HepG2 (cell line): ENCODE results near the gene SLC2A2. TPM values are rescaled to one million over a fixed set of nuclear protein-coding genes. Genes with fewer than 3 reads are reported as not detected.

Source experiments
- CHD2 ChIP-seq: IDR thresholded peaks from 2 replicates; pipeline ENCODE4 v1.6.1; 2011; ENCODE audit warnings: low read depth, low read length, improper control_type of control experiment
- DR1 ChIP-seq: sonication (generic); formaldehyde crosslinking; IDR thresholded peaks from 2 replicates; pipeline ENCODE4 v1.8.0; 2021; ENCODE audit warnings: mild to moderate bottlenecking, missing genetic modification reagents, inconsistent platforms
- ELF1 ChIP-seq: sonication (generic); formaldehyde crosslinking; IDR thresholded peaks from 2 replicates; pipeline ENCODE4 v1.4.0; 2020; ENCODE audit warnings: missing genetic modification reagents
- ERF ChIP-seq: IDR thresholded peaks from 2 replicates; pipeline ENCODE4 v1.6.1; 2018; ENCODE audit warnings: missing biosample characterization, missing genetic modification reagents
- HNF4G ChIP-seq, 2 experiments: sonication (generic) in 1 of 2; formaldehyde crosslinking in 1 of 2; IDR thresholded peaks; 2 replicates each; pipeline versions ENCODE4 v1.4.0 to v1.6.1; 2011 to 2020; ENCODE audit warnings: borderline replicate concordance in 2 of 2, low read depth in 2 of 2, mild to moderate bottlenecking in 2 of 2, low read length in 1 of 2, missing genetic modification reagents in 1 of 2, moderate library complexity in 1 of 2
- HOXA3 ChIP-seq: sonication (generic); formaldehyde crosslinking; IDR thresholded peaks from 2 replicates; pipeline ENCODE4 v1.5.0; 2020; ENCODE audit warnings: missing genetic modification reagents
- ISX ChIP-seq: sonication (generic); formaldehyde crosslinking; conservative IDR thresholded peaks from 2 replicates; pipeline ENCODE4 v1.5.0; 2020; ENCODE audit warnings: missing genetic modification reagents
- MAF1 ChIP-seq: sonication (generic); formaldehyde crosslinking; IDR thresholded peaks from 2 replicates; pipeline ENCODE4 v1.5.0; 2020; ENCODE audit warnings: missing genetic modification reagents, borderline replicate concordance
- MAX ChIP-seq: IDR thresholded peaks from 2 replicates; pipeline ENCODE4 v1.6.1; 2012; ENCODE audit warnings: inconsistent platforms
- MBD4 ChIP-seq: IDR thresholded peaks from 2 replicates; pipeline ENCODE4 v1.6.1; 2012; ENCODE audit warnings: low read length, inconsistent platforms, borderline replicate concordance
- MEIS2 ChIP-seq: sonication (generic); formaldehyde crosslinking; IDR thresholded peaks from 2 replicates; pipeline ENCODE4 v1.9.0; 2021; ENCODE audit warnings: mild to moderate bottlenecking, missing genetic modification reagents
- MIER3 ChIP-seq: IDR thresholded peaks from 2 replicates; pipeline ENCODE4 v1.6.1; 2016; ENCODE audit warnings: missing compliant biosample characterization, borderline replicate concordance
- NKX3-1 ChIP-seq: sonication (generic); formaldehyde crosslinking; IDR thresholded peaks from 2 replicates; pipeline ENCODE4 v1.5.0; 2020; ENCODE audit warnings: missing genetic modification reagents
- PITX1 ChIP-seq: sonication (generic); formaldehyde crosslinking; IDR thresholded peaks from 2 replicates; pipeline ENCODE4 v1.5.1; 2020; ENCODE audit warnings: mild to moderate bottlenecking, missing genetic modification reagents
- REPIN1 ChIP-seq: sonication (generic); formaldehyde crosslinking; IDR thresholded peaks from 2 replicates; pipeline ENCODE4 v1.8.0; 2022; ENCODE audit warnings: missing genetic modification reagents, low read depth, mild to moderate bottlenecking, borderline replicate concordance
- RFXAP ChIP-seq: sonication (generic); formaldehyde crosslinking; IDR thresholded peaks from 2 replicates; pipeline ENCODE4 v1.4.0; 2020; ENCODE audit warnings: missing genetic modification reagents, borderline replicate concordance
- SALL1 ChIP-seq: sonication (generic); formaldehyde crosslinking; IDR thresholded peaks from 2 replicates; pipeline ENCODE4 v1.8.0; 2022; ENCODE audit warnings: mild to moderate bottlenecking, missing genetic modification reagents
- SOX5 ChIP-seq: IDR thresholded peaks from 2 replicates; pipeline ENCODE4 v1.6.1; 2016; ENCODE audit warnings: borderline replicate concordance
- TFDP1 ChIP-seq: IDR thresholded peaks from 2 replicates; pipeline ENCODE4 v1.6.1; 2016; ENCODE audit warnings: missing compliant biosample characterization, missing genetic modification reagents, borderline replicate concordance
- THAP9 ChIP-seq: sonication (generic); formaldehyde crosslinking; IDR thresholded peaks from 2 replicates; pipeline ENCODE4; 2020; ENCODE audit warnings: missing genetic modification reagents, mild to moderate bottlenecking, borderline replicate concordance
- ZBTB49 ChIP-seq: sonication (generic); formaldehyde crosslinking; IDR thresholded peaks from 2 replicates; pipeline ENCODE4 v1.4.0; 2020; ENCODE audit warnings: missing genetic modification reagents, borderline replicate concordance
- ZFP62 ChIP-seq: sonication (generic); formaldehyde crosslinking; IDR thresholded peaks from 2 replicates; pipeline ENCODE4 v1.4.0; 2020; ENCODE audit warnings: missing genetic modification reagents
- ZNF121 ChIP-seq: sonication (generic); formaldehyde crosslinking; IDR thresholded peaks from 2 replicates; pipeline ENCODE4 v1.5.0; 2020; ENCODE audit warnings: mild to moderate bottlenecking, missing genetic modification reagents
- ZNF605 ChIP-seq: sonication (generic); formaldehyde crosslinking; IDR thresholded peaks from 2 replicates; pipeline ENCODE4 v1.8.0; 2022; ENCODE audit warnings: mild to moderate bottlenecking, missing genetic modification reagents
- polyA plus RNA-seq, 8 experiments: library from polyadenylated mRNA; depleted of rRNA in 3 of 8; stranded (reverse) in 7 of 8; unstranded in 1 of 8; fragments of >200 nt; fragmentation: Illumina TruSeq in 4 of 8; extraction: Trizol in 4 of 8; gene quantifications; 2 replicates each; pipeline versions ENCODE4 v1.2.1 to v1.2.3, GENCODE V29; 2011 to 2016; ENCODE audit warnings: low read depth in 4 of 8, missing spikeins in 1 of 8, mixed read lengths in 1 of 8; ENCODE audit not compliant: insufficient read depth in 1 of 8
- total RNA-seq, 5 experiments: library from RNA; depleted of rRNA; stranded (reverse); fragments of >200 nt; fragmentation: Illumina TruSeq; extraction: Trizol; gene quantifications; 2 replicates each; pipeline ENCODE4 v1.2.3, GENCODE V29; 2016; ENCODE audit warnings: low read depth in 1 of 5

Gene SLC2A2
- total and polyA plus RNA-seq, 2 of the 13 experiments (the other 11 are each of a cell fraction or from before 2014, with no cell fraction given), result 19.5 to 23.2 TPM

GRCh38 chr3:171028025-171028778 lies 1.7 kb upstream of the SLC2A2 start (continued):
- TF ChIP-seq SALL1 (CRISPR knock-in tag) (peak; percentile 67), THAP9 (CRISPR knock-in tag) (peak; percentile 43; the same call in 1 of the 2 replicates), ERF (CRISPR knock-in tag) (no peak), HNF4G (IDR thresholded peaks at IDR 0.05; ENCODE audit: borderline replicate concordance, low read depth, low read length) (peak; percentile 26; the same call in 1 of the 2 replicates), HNF4G (CRISPR knock-in tag; IDR thresholded peaks at IDR 0.05; ENCODE audit: borderline replicate concordance, low read depth) (no peak), CHD2 (no peak), MAF1 (CRISPR knock-in tag) (no peak), REPIN1 (CRISPR knock-in tag) (peak; percentile 48; the same call in 1 of the 2 replicates), ZFP62 (no peak), HOXA3 (CRISPR knock-in tag) (peak; percentile 45; the same call in 1 of the 2 replicates), ZNF605 (CRISPR knock-in tag) (no peak), NKX3-1 (CRISPR knock-in tag) (no peak), ISX (CRISPR knock-in tag) (no peak), MAX (0 out of 2 replicates have a peak, but pooled peaks have one; percentile 20), RFXAP (CRISPR knock-in tag) (no peak), SOX5 (CRISPR knock-in tag) (no peak), MBD4 (no peak), ELF1 (CRISPR knock-in tag) (no peak), ZNF121 (CRISPR knock-in tag) (no peak), TFDP1 (CRISPR knock-in tag) (peak; percentile 19; the same call in 1 of the 2 replicates), MEIS2 (peak; percentile 26; the same call in 1 of the 2 replicates), DR1 (CRISPR knock-in tag) (no peak), MIER3 (no peak), PITX1 (CRISPR knock-in tag) (no peak), ZBTB49 (no peak)
